Glomerular endothelial cell (primary cell): Measurements from ENCODE around the gene RBMS1. TPM values are rescaled to one million over a fixed set of nuclear protein-coding genes. Genes with fewer than 3 reads are reported as not detected.

ENCODE experiments used
- DNase-seq: peaks from one replicate; pipeline ENCODE4 v3.0.0-alpha.2; 2011; ENCODE audit warnings: low read depth, low spot score; ENCODE audit errors: extremely low read depth
- total RNA-seq: library from RNA; depleted of rRNA; stranded (reverse); fragments of >200 nt; gene quantifications from 2 replicates; pipeline ENCODE4 v1.2.3, GENCODE V29; 2015

RBMS1 gene
- total RNA-seq, 1 donor from 2014 or later = 69.7 TPM

DNA sequence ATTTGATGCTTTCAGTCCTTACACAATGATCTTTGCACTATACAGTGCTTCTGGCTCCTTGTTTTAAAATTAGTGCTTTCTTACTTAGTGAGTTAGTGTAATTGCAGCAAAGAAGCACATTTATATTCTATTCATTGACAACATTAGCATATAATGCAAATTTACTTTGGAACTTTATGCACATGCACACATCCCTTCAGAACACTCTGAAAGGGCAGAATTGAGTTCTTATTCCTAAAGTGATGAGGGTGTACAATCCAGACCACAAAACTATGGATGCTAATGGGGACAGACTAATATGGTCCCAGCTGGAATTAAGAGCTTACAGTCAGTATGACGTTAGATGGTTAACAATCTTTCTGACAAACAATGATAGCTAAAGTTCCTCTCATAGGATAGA, 127.1 kb downstream of the RBMS1 start:
- DNase-seq = no peak

- DNase-seq = no peak
Measured at GRCh38 chr2:160365716-160366367, 127.8 kb downstream of the RBMS1 start.

GRCh38 chr2:160364364-160364763, 129.2 kb downstream of the RBMS1 start:
- DNase-seq = no peak

DNA sequence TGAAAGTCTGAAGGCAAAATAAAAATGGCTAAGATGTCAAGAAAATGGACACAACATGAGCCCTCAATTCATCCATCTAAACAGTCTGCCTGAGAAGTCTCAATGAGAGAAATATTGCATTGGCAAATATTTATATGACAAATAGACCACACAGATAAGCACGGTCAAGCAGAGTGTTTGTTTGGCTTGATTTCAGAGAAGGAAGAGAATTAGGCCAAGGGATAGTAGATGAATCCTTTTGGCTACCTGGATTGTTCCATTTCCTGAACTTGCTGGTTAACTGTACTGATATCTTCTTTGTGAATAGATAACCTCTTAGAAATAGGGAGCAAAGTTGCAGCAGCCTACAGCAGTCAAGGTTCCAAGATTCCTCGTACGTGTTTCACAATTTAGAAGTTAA, 129.6 kb downstream of the RBMS1 start:
- no peak for DNase-seq

DNA sequence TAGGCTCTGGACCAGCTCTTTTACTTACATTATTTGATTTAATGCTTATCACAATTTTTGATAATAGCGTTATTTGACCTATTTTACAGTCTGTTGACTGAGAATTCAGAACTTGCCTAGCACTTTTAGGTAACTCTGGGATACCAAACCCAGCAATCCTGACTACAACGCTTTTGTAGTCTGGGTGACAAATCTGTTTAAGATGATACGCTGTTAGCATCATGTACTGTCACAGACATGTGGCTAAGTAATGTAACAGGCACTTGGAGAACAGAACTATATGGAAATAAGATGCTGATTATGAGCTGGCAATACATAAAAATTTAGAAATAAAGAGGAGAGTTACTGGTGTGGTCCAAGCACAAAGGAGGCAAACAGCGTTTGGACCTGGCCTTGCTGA, 130.6 kb downstream of the RBMS1 start:
- DNase-seq = no peak

- no peak for DNase-seq
Measured at GRCh38 chr2:160362541-160362940, 131.1 kb downstream of the RBMS1 start.

DNA sequence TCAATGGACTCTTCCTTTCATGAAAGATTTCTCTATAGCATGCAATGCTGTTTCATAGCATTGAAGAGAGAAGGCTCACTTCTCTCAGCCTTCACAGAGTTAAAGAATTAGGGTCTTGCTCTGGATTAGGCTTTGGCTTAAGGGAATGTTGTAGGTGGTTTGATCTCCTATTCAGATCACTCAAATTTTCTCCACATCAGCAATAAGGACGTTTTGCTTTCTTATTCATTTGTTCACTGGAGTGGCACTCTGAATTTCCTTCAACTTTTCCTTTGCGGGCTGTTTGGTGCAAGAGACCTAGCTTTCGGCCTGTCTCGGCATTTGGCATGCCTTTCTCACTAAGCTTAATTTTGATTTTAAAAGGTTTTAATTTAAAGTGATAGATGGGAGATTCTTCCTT, 131.6 kb downstream of the RBMS1 start:
- DNase-seq = no peak

DNA sequence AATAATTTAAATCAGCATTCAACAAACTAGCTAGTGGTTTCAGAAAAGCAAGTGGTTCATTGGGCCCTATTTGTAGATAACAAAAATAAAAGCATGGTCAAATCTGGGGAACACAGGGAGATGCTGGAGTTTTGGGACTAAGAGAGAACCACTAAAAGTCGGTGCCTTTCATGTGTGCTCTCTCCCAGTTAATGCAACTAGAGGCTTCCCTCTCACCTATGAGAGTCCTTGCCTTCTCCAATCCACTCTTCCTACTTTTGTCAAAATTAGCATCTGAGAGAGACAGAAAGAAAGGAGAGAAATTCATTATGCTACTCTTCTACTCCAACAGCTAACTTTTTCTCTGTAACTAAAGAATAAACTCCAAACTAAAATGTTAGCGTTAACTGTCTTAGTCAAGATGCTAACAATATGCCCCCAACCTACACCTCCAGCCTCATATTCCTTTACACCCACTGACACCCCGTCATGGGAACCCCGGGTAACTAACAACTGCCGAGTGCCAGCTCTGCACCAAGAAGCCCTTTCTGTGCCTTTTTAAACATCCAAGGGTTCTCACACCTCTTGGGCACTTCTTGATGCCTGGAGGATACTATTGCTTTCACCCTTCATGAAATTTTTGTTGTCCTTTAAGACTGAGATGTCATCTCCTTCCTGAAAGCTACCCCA, 133.4 kb downstream of the RBMS1 start:
- DNase-seq = no peak

DNA sequence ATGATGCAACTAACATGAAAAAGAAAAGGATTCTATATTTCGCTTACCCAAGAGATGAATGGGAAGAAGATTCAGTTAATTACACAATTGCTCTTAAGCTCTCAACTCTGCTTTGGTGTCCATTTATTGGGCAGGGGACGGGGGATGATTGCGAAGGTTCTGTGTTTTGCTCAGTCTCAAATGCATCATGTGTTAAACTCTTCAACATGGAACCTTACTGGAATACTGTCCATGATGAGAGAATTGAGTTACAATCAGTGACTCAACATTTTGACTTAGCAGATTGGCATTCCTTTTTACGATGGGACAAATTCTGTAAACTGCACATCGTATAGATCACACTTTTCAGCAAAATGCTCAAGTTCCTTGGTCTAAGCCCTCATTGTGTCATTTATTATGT, 135.6 kb downstream of the RBMS1 start:
- DNase-seq = no peak

DNA sequence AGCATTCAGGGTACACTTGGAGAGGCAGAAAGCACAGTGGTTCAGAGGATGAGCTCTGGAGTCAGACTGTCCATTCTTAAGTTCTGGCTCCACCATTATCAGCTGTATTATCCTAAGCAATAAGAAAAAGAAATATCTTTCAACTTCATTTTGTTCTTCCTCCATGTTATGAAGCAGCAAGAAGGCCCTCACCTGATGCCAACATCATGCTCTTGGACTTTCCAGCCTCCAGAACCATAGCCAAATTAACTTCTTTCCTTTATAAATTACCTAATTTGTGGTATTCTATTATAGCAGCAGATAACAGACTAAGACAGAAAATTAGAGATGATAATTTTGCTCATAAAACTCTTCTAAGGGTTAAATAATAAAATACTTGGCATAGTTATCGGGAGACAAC, 137.1 kb downstream of the RBMS1 start:
- no peak for DNase-seq

- DNase-seq = no peak
Measured at GRCh38 chr2:160355080-160355479, 138.5 kb downstream of the RBMS1 start.

GRCh38 chr2:160354677-160355076, 138.9 kb downstream of the RBMS1 start:
- no peak for DNase-seq

DNA sequence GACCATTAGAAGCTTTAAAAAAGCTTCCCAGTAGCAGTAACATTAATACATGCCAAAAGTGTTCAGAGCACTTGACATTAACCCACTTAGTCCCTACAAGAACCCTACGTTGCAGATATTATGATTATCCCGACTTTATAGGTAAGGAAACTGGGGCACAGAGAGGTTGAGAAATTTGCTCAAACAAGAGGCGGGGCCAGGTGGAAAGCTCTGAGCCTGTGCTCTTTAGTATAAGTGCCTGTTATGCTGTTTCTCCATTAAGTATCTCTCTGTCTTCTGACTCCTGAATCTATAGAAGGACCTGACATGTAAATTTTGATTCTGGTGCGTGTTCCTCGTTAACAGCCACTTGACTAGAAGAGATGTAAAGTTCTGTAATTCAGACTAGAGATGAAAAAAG, 139.8 kb downstream of the RBMS1 start:
- DNase-seq = no peak

DNA sequence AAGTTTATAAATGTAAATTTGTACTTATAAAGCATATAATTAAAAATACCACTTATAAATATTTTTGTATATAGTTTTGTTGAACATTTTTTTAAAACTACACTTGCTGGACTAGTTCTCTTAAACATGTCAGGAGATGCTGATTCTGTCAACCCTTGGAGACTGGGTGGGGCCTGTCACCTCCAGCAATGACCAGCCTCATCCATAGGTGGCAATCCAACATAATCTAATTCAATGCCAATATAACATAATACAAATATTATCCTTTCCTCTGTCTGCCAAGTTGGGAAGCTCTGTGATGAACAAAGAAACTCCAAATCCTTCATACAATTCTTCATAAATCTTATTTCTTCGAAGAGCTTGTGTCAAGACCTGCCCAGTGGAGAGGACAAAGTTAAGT, 140.4 kb downstream of the RBMS1 start:
- DNase-seq = no peak

GRCh38 chr2:160352500-160352899, 141.1 kb downstream of the RBMS1 start:
- no peak for DNase-seq

GRCh38 chr2:160351956-160352355, 141.7 kb downstream of the RBMS1 start:
- DNase-seq = no peak

DNA sequence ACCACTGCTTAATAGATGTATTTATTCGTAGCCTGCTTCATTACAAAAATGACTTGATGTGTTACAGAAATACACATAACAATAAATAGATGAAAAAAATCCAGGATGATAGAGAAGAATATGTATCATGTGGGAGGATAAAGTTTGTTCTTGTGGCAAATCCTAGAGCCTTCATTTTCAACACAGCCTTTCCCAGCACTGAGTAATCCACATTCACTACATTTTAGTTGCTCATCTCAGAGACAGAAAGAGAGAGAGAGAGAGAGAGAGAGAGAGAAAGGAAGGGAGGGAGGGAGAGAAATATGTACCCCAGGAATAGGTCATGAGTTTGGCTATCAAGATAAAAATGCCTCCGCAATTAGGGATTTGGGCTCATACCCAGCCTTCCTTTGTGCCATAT, 144.3 kb downstream of the RBMS1 start:
- DNase-seq = no peak

DNA sequence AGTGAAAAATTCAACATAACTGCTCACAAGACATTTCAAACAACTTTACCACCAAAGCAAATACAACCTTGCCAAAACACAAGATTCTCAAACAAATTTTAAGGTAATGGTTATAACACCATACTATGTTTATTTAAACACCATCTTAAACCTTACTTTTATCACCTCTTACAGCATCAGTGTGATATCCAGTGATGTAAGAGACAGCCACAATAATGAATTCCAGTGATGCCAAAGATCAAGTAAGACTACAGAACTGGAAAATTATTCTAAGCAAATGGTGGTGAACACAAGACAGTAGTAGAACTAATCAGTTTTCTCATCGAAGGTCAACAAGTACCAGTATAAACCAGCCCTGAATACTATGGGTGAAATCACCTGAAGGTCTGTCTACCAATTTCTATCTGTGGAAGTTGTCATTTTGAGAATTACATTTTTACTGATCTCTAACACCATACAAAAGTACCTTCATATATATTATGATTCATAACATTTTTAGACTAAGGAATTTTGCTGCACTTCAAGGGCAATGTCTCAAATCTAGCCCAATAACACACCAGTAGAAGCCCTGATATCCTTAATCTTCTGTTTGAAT, 146.2 kb downstream of the RBMS1 start:
- DNase-seq = no peak

DNA sequence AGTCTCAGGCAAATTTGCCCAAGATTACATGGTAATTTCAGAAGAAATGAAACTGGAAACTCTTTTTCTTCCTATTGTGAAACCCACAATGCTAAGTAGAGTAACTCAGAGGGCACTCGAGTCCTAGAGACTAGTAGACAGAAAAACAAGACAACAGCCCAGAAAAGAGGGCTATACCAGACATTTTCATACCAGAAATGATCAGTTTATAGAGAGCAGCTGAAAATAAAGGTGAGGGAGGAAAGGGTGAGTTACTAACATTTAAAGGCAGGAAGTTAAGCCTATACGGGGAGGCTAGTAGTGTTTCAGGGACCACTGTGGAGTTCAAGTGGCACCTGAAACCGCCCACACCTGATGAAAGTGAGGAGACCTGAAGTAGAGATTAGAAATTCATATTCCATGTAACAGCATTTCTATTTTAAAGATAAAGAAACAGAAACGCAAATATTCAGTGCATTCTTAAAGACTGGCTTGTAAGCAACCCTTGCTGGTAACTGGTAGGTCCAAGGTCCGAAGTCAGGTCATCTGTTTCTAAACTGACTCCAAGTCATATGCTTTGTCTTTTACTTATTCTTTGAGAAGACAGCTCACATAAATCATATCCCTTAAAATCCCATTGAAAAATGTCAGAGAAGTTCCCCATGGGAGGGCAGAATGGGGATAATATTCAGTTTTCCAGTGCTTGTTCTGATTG, 148.4 kb downstream of the RBMS1 start:
- no peak for DNase-seq

DNA sequence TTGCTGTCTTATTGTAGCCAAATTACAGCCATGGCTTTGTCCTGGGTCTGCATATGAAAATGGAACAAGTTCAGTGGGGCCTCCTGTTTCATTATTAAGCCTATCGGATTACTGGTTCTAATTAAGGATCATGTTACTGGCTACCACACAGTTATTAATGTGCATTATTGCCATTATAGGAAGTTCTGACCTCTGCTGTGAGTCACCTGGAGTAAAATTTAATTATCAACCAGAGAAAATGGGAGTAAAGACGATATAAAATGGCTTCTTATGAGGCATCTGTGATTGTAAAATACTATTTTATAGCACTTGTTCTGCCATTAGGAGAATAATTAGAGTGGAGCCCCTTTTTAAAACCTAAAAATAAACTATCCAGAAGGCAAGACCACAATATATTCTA, 150.2 kb downstream of the RBMS1 start:
- no peak for DNase-seq

DNA sequence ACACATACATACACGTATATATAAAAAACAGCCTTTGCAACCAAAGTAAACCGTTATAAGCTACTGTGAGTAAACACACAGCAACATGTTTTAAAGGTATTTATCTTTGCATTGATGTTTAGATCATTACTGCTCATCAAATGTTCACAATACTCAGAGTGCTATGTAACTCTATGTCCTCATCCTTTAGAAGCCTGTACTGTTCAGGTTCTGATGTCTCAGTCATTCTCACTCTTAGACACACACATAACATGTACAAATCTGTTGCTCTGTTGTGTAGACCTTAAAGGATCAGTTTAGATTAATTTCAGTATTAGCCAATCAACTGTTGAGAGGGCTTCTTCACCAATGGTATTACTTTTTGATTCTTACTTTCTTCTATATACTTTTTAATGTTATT, 153.9 kb downstream of the RBMS1 start:
- no peak for DNase-seq
